Stimulated activated CD4-positive, alpha-beta T cell treated with anti-CD3 and anti-CD28 coated beads, Interleukin-15, amount 100 ng/mL, for 24 hours (primary cell): ENCODE results near the gene NEUROD1.

ENCODE experiments used
- DNase-seq: peaks from one replicate; pipeline ENCODE4 v3.0.0-alpha.2; 2020

NEUROD1 gene

GRCh38 chr2:181632733-181633401 is 47.5 kb downstream of the NEUROD1 start:
- no peak for DNase-seq

GRCh38 chr2:181628590-181629585 is 51.4 kb downstream of the NEUROD1 start:
- DNase-seq = no peak

GRCh38 chr2:181627545-181627944 is 52.8 kb downstream of the NEUROD1 start:
- DNase-seq = no peak

- no peak for DNase-seq
Measured at GRCh38 chr2:181626671-181627070, 53.6 kb downstream of the NEUROD1 start.
